Upper lobe of left lung (tissue), 6 donors: ENCODE measurements around the gene ROCK2. TPM values are rescaled to one million over a fixed set of nuclear protein-coding genes. Genes with fewer than 3 reads are reported as not detected.

Source experiments
- ATAC-seq, 2 donors: fragments of 200-7000 bp; cut with Tn5 transposase; one replicate each; pipeline ENCODE4 v1.9.1; 2022; ENCODE audit warnings: mild to moderate bottlenecking in 2 of 2, moderate library complexity in 2 of 2; ENCODE audit not compliant: low FRiP score in 2 of 2
- DNase-seq, 2 donors: peaks; one replicate each; pipeline ENCODE4 v3.0.0-alpha.2; 2019 to 2020
- H3K27ac ChIP-seq, 4 donors: fragments of 200-600 bp; sonication (generic); one replicate each; pipeline ENCODE4 v1.5.1; 2016 to 2019
- H3K27me3 ChIP-seq, 4 donors: fragments of 200-600 bp; sonication (generic); one replicate each; pipeline ENCODE4 v1.5.1; 2017 to 2019
- H3K36me3 ChIP-seq, 4 donors: fragments of 200-600 bp; sonication (generic); one replicate each; pipeline ENCODE4 v1.5.1; 2016 to 2019
- H3K4me1 ChIP-seq, 4 donors: fragments of 200-600 bp; sonication (generic); one replicate each; pipeline ENCODE4 v1.5.1; 2018 to 2019
- H3K4me3 ChIP-seq, 4 donors: fragments of 200-600 bp; sonication (generic); one replicate each; pipeline ENCODE4 v1.5.1; 2017 to 2019; ENCODE audit warnings: mild to moderate bottlenecking in 2 of 4, moderate library complexity in 1 of 4
- H3K9me3 ChIP-seq, 4 donors: fragments of 200-600 bp; sonication (generic); one replicate each; pipeline ENCODE4 v1.5.1; 2018 to 2019
- CTCF ChIP-seq, 6 experiments: fragments of 450-650 bp in 4 of 6; fragments of 200-600 bp in 2 of 6; sonication (generic) in 2 of 6; IDR thresholded peaks; one replicate each; pipeline ENCODE4 v1.5.1; 2016 to 2019; ENCODE audit warnings: antibody characterized with exemption in 6 of 6
- EP300 ChIP-seq, 4 donors: sonication (generic); formaldehyde crosslinking; IDR thresholded peaks; one replicate each; pipeline ENCODE4 v1.5.1; 2017; ENCODE audit warnings: antibody characterized with exemption in 4 of 4, control low read depth in 2 of 4
- POLR2A ChIP-seq, 4 donors: fragments of 450-650 bp; IDR thresholded peaks; one replicate each; pipeline ENCODE4 v1.5.1; 2016 to 2017; ENCODE audit warnings: antibody characterized with exemption in 4 of 4, mild to moderate bottlenecking in 2 of 4
- POLR2AphosphoS5 ChIP-seq, 2 donors: sonication (generic); formaldehyde crosslinking; IDR thresholded peaks; one replicate each; pipeline ENCODE4 v1.5.1; 2017; ENCODE audit warnings: antibody characterized with exemption in 2 of 2
- WGBS, 2 donors: methylation state at CpG; one replicate each; pipeline ENCODE4 v1.1.5; 2017 to 2018; 5-methylcytosine and 5-hydroxymethylcytosine counted together
- total RNA-seq, 6 donors: library from RNA; depleted of rRNA in 4 of 6; stranded (reverse); fragments of >200 nt in 4 of 6; gene quantifications; one replicate each; pipeline versions ENCODE4 v1.1.0 to v1.2.1, GENCODE V29; 2016 to 2021
- donor health status: DM: no; HTN: no; CAD: no; lungs with moderate emphysema.
- donor health status: DM: no; HTN: yes; CAD: no; lungs with severe emphysema.

ROCK2 gene
- total RNA-seq, 6 donors from 2014 or later = 37.6 to 99.7 (median 56.2) TPM

- H3K36me3 ChIP-seq = peaks cover 0 to 66% (median 13%) of the 10 kb centered on the region in 4 donors
- TF ChIP-seq CTCF (IDR thresholded peaks at IDR 0.05) = no peak
Observed at GRCh38 chr2:11208083-11208482, 136.4 kb downstream of the ROCK2 start.

GRCh38 chr2:11203480-11203879 is 141.0 kb downstream of the ROCK2 start:
- Histone ChIP-seq H3K36me3 (peaks cover 15 to 62% (median 35%) of the 10 kb centered on the region in 4 donors), H3K27me3 (no peaks in the 10 kb centered on the region), H3K4me1 (peaks cover 0 to 12% (median 2%) of the 10 kb centered on the region in 4 donors), H3K27ac (peak overlapping the region in 2 of 4 donors; percentile 6 to 33), H3K4me3 (no peak overlapping the region), H3K9me3 (no peaks in the 10 kb centered on the region)
- ATAC-seq (peak in 1 of 2 donors; percentile 52), DNase-seq (no peak)
- WGBS, 2 donors = 40 to 55% methylated on average over 3 of the region's 3 CpGs
- no peak for TF ChIP-seq POLR2A (IDR thresholded peaks at IDR 0.05)
- no peak for TF ChIP-seq POLR2AphosphoS5 (IDR thresholded peaks at IDR 0.05)
- TF ChIP-seq EP300 (IDR thresholded peaks at IDR 0.05) = no peak
- TF ChIP-seq CTCF (IDR thresholded peaks at IDR 0.05) = no peak

More at GRCh38 chr2:11208083-11208482, 136.4 kb downstream of the ROCK2 start:
- H3K9me3 ChIP-seq = no peaks in the 10 kb centered on the region
- H3K4me1 ChIP-seq = peaks cover 0 to 12% (median 2%) of the 10 kb centered on the region in 4 donors
- no peak overlapping the region for H3K27ac ChIP-seq
- ATAC-seq = no peak
- no peak for DNase-seq
- no peak overlapping the region for H3K4me3 ChIP-seq
- H3K27me3 ChIP-seq = no peaks in the 10 kb centered on the region

GRCh38 chr2:11201969-11202368 is 142.5 kb downstream of the ROCK2 start:
- Histone ChIP-seq H3K36me3 (peaks cover 19 to 67% (median 35%) of the 10 kb centered on the region in 4 donors), H3K27me3 (no peaks in the 10 kb centered on the region), H3K4me1 (peaks cover 0 to 12% (median 2%) of the 10 kb centered on the region in 4 donors), H3K27ac (no peak overlapping the region), H3K4me3 (no peak overlapping the region), H3K9me3 (no peaks in the 10 kb centered on the region)
- WGBS, 2 donors = 88 to 90% methylated on average over 5 of the region's 5 CpGs
- ATAC-seq (no peak), DNase-seq (no peak)
- TF ChIP-seq POLR2A (IDR thresholded peaks at IDR 0.05) (no peak), EP300 (IDR thresholded peaks at IDR 0.05) (no peak), CTCF (IDR thresholded peaks at IDR 0.05) (no peak), POLR2AphosphoS5 (IDR thresholded peaks at IDR 0.05) (no peak)

GRCh38 chr2:11200651-11201050 is 143.8 kb downstream of the ROCK2 start:
- peaks cover 0 to 12% (median 2%) of the 10 kb centered on the region in 4 donors for H3K4me1 ChIP-seq
- H3K36me3 ChIP-seq = peaks cover 24 to 69% (median 40%) of the 10 kb centered on the region in 4 donors
- H3K4me3 ChIP-seq = no peak overlapping the region
- no peaks in the 10 kb centered on the region for H3K27me3 ChIP-seq
- 90 to 96% methylated on average over 2 of the region's 2 CpGs for WGBS, 2 donors
- no peak for TF ChIP-seq CTCF (IDR thresholded peaks at IDR 0.05)
- no peak for TF ChIP-seq POLR2AphosphoS5 (IDR thresholded peaks at IDR 0.05)
- TF ChIP-seq EP300 (IDR thresholded peaks at IDR 0.05) = no peak
- no peak for TF ChIP-seq POLR2A (IDR thresholded peaks at IDR 0.05)
- ATAC-seq (no peak), DNase-seq (no peak)
- no peak overlapping the region for H3K27ac ChIP-seq
- no peaks in the 10 kb centered on the region for H3K9me3 ChIP-seq

GRCh38 chr2:11196246-11196645 is 148.2 kb downstream of the ROCK2 start:
- no peaks in the 10 kb centered on the region for H3K27me3 ChIP-seq
- whole genome bisulfite sequencing, 2 donors = 74 to 87% methylated on average over 3 of the region's 3 CpGs
- H3K4me1 ChIP-seq = no peaks in the 10 kb centered on the region
- H3K27ac ChIP-seq = no peak overlapping the region
- DNase-seq (no peak), ATAC-seq (no peak)
- peaks cover 29 to 92% (median 52%) of the 10 kb centered on the region in 4 donors for H3K36me3 ChIP-seq
- no peak overlapping the region for H3K4me3 ChIP-seq
- TF ChIP-seq POLR2AphosphoS5 (IDR thresholded peaks at IDR 0.05) (no peak), CTCF (IDR thresholded peaks at IDR 0.05) (no peak), POLR2A (IDR thresholded peaks at IDR 0.05) (no peak), EP300 (IDR thresholded peaks at IDR 0.05) (no peak)
- no peaks in the 10 kb centered on the region for H3K9me3 ChIP-seq
